GM18507 (cell line): ENCODE results near the gene COL5A1.

Experiments
- DNase-seq: peaks from one replicate; pipeline ENCODE4 v3.0.0; 2011; ENCODE audit warnings: low read depth; ENCODE audit not compliant: insufficient read length; ENCODE audit errors: extremely low spot score
- FAIRE-seq: peaks from 2 replicates; lab custom pipeline; 2011; peaks lifted over from hg19 to GRCh38; lab: Jason Lieb, UNC

COL5A1 gene

GRCh38 chr9:134833294-134833880 is 191.8 kb downstream of the COL5A1 start:
- FAIRE-seq: no peak
- DNase-seq: no peak

GRCh38 chr9:134834217-134834956 is 192.8 kb downstream of the COL5A1 start:
- no peak for DNase-seq
- FAIRE-seq: no peak

GRCh38 chr9:134834957-134835419 is 193.4 kb downstream of the COL5A1 start:
- no peak for FAIRE-seq

GRCh38 chr9:134835448-134835847 is 193.8 kb downstream of the COL5A1 start:
- FAIRE-seq (no peak), DNase-seq (no peak)

More at GRCh38 chr9:134834957-134835419, 193.4 kb downstream of the COL5A1 start:
- no peak for DNase-seq

- no peak for DNase-seq
- no peak for FAIRE-seq
These were observed 194.4 kb downstream of the COL5A1 start for GRCh38 chr9:134835987-134836386.

- DNase-seq: no peak
- no peak for FAIRE-seq
These were observed 194.9 kb downstream of the COL5A1 start for GRCh38 chr9:134836406-134836970.

GRCh38 chr9:134837529-134837928 is 195.9 kb downstream of the COL5A1 start:
- no peak for DNase-seq

GRCh38 chr9:134838651-134839454 is 197.2 kb downstream of the COL5A1 start:
- DNase-seq: no peak
- no peak for FAIRE-seq

More at GRCh38 chr9:134837529-134837928, 195.9 kb downstream of the COL5A1 start:
- no peak for FAIRE-seq

- no peak for FAIRE-seq
- DNase-seq: no peak
These were observed 198.0 kb downstream of the COL5A1 start for GRCh38 chr9:134839455-134840125.

- DNase-seq (no peak), FAIRE-seq (no peak)
These were observed 198.9 kb downstream of the COL5A1 start for GRCh38 chr9:134840511-134840910.

GRCh38 chr9:134841180-134841904 is 199.7 kb downstream of the COL5A1 start:
- no peak for FAIRE-seq
- no peak for DNase-seq

- FAIRE-seq (no peak), DNase-seq (no peak)
These were observed 200.7 kb downstream of the COL5A1 start for GRCh38 chr9:134842321-134842720.

GRCh38 chr9:134843740-134844139 is 202.1 kb downstream of the COL5A1 start:
- DNase-seq: no peak
- no peak for FAIRE-seq

- FAIRE-seq: no peak
- DNase-seq: no peak
These were observed 203.2 kb downstream of the COL5A1 start for GRCh38 chr9:134844821-134845220.

GRCh38 chr9:134846187-134846586 is 204.6 kb downstream of the COL5A1 start:
- DNase-seq (no peak), FAIRE-seq (no peak)

- DNase-seq: no peak
- no peak for FAIRE-seq
These were observed 205.1 kb downstream of the COL5A1 start for GRCh38 chr9:134846699-134847098.

- no peak for FAIRE-seq
- no peak for DNase-seq
These were observed 205.5 kb downstream of the COL5A1 start for GRCh38 chr9:134847138-134847537.

GRCh38 chr9:134847752-134848432 is 206.3 kb downstream of the COL5A1 start:
- FAIRE-seq (no peak), DNase-seq (no peak)
